CD4-positive, alpha-beta T cell treated with Interleukin-6 for 4 hours (primary cell): ENCODE measurements around the gene SEMA5B.

Source experiments
- DNase-seq: peaks from one replicate; pipeline ENCODE4 v3.0.0-alpha.2; 2020; ENCODE audit warnings: mixed read lengths

Gene SEMA5B

DNA sequence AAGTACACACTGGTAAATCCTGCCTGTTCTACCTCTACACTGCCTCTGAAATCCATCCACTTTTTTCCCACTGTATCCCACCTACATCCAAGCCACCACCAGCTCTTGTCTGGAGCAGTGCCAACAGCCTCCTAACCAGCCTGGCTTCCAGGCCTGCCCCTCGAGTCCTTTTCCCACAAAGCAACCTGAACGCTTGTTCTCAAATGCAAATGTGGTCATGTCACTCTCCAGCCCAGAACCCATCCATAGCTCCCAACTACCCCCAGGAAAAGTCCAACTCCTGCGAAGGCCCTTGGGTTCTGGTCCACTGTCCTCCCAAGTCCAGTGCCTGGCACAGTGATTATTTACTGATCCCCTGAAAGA lies 83.8 kb downstream of the SEMA5B start:
- DNase-seq = no peak

DNA sequence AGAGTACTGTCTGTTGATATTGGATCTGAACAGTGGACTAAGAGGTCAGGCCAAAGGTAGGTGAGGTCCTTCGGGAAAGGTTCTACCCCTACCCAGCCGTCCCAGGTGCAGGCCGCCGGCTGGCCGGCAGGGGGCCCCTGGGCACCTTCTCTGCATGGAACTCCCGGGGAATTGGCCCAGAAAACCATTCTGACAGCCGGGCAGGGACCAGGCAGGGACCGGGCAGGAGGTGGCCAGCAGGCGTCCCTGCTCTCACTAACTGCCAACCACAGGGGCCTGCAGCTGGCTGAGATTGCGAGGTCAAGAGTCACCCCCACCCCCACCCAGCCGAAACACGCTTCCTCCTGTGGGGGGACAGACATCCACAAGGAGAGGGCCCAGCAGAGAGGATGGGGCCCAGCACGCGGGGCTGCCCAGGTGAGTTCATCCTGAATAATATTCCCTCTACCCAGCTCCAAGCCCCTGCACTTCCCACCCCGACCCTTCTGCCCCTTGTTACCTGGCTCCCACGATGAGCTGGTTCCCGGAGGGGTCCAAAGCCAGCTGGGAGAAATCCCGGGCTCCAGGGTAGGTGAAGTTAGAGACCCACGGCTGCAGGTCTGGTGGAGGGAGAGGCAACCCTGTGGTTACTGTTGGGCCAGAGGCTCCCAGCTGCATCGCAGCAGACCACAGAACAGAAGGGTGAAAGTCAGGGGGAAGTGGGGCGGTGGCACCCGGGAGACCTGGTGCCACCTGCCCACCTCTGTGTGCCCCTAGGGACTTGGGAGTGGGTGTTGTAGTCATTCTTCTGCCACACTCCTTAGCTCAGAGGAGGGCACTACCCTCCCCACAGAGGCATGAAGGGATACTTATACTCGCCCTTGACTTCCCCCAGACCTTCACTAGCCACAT lies 84.4 kb downstream of the SEMA5B start:
- DNase-seq = peak; percentile 10

DNA sequence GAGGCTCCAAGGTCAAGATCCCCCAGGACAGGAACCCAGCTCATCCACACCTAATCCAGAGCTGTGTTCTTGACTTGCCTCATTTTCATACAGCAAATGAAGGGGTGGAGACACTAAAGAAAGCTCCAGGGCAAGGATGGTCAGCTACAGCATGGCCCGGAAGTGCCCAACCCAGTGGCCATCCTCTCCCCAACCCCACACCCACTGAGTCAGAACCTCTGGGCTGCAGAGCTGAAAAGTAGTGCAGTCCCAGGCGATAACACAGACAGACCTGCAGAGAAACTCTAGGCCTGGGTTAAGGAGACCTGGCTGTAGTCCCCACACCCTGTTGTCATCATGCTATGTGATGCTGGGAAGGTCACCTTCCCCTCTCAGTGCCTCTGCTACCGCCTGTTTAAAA lies 85.3 kb downstream of the SEMA5B start:
- DNase-seq = no peak

DNA sequence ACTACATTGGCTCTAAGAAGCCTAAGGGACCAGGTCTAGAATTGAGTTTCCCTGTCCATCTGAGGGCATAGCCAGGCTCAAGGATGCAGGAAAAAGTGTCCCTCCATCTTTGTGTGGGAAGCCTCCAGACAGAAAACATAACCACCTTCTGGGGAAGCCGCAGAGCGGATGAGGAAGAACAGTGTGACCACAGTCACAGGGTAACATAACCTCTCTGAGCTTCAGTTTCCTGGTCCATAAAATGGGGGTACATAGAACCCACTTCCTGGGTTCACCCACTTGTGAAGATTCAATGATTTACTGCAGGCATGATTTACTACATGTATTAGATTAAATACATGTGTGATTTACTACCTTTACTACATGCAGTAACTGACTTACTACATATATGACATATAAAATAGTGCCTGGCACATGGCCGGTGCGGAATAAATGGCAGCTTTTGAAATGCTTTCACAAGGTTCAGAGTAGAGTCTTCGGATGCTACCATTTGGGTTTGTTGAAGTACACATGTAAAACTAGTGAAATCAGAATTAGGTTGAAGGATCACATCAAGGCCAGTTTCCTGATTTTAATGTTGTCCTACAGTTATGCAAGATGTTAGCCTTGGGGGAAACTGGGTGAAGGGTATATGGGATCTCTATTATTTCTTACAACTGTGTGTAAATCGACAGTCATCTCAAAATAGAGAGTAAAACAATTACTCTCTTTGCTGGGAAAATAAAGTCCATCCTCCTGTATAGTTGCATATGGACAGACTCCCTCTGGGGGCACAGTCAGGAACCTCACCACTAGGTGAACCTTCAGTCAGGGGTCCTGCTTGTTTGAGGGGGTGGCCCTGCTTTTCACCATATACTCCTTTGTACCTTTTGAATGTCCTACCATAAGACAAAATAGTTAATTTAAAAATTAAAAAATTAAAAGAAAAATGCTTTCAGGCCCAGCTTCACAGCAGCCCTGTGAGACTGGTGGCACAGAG lies 86.0 kb downstream of the SEMA5B start:
- no peak for DNase-seq

DNA sequence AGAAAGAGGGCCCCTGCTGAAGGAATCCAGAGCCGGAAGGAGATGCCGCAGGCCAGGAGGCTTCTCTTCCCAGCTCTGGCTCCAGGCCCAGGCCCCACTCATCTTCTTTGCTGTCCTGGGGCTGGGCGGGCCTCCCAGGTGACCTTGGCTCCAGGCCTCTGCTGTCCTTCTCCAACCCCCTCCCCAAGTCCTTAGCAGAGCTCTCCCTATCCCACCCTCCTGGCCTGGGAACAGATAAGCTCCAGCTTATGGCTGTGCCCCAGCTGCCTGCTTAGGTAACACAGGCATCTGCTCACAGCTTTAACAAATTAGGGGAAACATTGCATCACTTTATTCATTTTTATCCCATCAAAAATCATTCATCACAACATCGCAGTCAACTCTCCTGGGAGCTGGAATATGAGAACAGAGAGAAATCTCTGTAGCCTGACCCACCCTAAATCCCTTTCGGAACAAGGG lies 86.9 kb downstream of the SEMA5B start:
- DNase-seq = no peak

DNA sequence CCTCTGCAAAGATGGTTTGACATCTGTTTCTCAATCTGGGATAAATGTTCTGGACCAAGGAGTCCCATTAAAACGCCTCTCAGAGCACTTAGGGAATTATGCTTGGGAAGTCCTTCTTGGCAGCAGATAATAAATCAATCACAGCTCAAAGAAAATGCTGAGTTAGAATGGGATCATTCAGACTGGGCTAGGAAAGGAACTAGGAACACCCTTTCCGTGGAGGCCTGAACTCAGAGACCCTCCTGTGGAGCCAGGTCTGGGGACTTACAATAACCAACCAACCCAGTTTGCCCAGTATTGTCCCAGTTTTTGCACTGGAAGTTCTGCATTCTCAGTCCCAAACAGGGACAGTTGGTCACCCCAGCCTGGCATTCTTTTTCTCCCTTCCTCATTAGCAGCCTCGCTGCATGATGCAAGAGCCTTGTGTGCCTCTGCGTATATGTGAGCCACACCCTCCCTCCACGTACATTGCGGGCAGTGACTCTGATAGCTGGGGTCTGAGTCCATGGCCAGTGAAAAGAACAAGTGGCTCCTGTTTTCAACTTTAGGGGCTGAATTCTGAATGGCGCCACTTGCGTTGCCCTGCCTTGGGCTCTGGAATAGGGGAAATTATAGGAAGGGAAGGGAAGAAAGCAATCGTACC lies 88.7 kb downstream of the SEMA5B start:
- DNase-seq = no peak

DNA sequence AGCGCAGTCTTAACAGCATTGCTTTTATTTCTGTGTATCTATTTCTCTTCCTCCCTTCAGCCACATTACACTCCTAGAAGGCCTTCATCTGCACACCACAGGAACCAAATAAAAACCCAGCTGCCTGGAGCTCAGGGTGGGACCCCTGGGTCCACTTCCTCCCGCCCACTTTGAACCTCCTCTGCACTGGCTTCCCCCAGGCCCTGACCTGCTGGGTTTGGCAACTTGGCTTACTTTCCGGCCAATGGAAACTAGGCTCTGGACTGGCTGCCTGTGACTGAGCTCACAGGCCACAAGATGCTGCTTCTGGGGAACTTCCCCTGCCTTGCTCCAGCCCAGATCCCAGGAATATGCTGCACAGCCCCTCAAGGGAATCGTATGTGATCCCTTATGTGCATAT lies 89.8 kb downstream of the SEMA5B start:
- no peak for DNase-seq

DNA sequence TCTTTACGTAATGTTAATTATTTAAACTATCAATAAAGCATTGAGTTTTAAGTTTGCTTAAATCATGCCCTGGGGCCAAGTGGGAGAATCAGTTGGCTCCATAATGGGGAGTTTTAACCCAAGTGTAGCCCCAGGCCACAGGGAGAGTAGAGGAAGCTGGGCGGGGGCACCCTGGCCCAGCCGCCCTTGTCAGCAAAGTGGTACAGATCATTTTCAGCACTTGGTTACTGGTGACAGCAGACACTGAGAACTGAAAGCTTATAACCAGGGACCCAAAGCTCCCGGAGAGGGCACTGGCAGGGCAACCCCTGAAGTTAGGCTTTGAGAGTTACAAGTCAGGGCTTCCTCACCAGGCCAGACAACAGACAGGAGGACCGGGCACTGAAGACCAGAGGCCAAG lies 90.6 kb downstream of the SEMA5B start:
- no peak for DNase-seq

DNA sequence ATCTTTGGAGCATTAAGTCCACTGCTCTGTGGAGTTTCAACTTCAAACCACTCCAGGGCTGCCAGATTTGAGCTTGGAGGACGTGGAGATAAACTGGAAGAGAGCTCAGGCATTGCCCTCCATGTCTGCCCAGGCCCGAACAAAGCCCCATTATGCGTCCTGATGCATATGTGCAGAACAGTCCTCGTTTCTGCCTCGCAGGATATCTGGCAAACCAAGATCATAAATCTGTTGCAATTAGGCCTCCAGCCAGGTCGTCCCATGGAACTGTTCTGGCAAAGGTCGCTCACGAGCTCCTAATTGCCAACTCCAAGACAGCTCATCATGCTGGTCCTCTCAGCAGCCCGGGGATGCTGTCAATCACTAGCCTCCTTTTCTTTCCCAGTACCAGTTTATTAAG lies 91.2 kb downstream of the SEMA5B start:
- DNase-seq = no peak

DNA sequence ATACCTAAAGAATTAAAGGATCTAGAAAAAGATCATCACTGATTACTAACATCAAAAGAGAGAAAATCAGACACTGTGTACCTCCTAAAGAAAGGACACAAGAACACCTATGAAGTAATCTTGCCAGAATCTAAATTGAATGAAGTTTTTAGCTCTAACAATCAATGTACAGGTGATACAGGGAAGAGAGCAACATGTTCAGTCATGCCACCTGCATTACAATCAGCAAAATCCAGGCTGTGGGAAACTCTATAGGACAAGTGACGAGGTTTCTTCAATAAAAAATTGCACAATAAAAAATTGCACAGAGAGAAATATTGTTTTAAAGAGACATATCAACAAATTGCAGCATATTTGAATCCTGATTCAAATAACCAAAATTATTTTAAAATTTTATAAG lies 93.3 kb downstream of the SEMA5B start:
- no peak for DNase-seq

DNA sequence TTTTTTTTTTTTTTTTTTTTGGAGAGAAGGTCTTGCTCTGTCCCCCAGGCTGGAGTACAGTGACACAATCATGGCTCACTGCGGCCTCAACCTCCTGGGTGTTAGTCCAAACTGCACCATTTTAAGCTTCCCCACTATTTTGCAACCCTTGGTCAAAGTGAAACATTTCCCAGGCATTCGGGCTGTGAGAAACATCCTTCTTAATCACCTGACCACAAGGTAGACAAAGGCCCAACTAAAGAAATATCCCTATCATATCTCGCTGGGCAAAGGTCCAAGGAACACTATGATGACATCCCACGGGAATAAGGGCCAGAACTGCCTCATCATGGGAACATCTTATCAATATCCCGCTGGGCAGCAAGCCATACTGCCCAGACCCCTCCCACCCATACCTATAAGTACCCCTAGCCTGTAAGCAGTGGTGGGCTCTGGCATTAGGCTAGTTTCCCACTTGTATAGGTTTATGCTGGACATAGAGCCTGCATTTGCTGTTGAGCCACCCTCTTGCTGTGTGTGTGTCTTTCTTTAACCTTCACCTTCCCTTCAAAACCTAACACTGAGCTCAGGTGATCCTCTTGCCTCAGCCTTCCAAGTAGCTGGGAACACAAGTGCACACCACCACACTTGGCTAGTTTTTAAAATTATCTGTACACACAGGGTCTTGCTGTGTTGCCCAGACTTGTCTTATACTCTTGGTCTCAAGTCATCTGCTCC lies 95.2 kb downstream of the SEMA5B start:
- no peak for DNase-seq

DNA sequence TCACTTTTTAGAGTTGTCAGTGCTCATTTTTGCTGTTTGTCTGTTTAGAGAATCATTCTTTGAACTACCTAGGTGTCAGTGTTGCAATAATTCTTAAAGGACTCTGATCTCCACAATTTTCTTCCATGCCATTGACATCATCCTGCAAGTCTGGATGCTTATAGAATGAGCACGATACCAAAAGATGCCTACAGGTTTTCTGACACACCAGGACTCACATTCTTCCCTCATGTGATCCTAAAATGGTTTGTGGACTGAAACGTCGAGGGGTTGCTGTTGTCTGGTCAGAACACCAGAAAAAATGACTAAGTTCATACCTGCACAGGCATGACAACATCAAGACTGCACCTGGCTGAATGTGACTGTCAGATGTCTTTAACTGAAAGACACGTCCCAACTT lies 95.9 kb downstream of the SEMA5B start:
- no peak for DNase-seq

DNA sequence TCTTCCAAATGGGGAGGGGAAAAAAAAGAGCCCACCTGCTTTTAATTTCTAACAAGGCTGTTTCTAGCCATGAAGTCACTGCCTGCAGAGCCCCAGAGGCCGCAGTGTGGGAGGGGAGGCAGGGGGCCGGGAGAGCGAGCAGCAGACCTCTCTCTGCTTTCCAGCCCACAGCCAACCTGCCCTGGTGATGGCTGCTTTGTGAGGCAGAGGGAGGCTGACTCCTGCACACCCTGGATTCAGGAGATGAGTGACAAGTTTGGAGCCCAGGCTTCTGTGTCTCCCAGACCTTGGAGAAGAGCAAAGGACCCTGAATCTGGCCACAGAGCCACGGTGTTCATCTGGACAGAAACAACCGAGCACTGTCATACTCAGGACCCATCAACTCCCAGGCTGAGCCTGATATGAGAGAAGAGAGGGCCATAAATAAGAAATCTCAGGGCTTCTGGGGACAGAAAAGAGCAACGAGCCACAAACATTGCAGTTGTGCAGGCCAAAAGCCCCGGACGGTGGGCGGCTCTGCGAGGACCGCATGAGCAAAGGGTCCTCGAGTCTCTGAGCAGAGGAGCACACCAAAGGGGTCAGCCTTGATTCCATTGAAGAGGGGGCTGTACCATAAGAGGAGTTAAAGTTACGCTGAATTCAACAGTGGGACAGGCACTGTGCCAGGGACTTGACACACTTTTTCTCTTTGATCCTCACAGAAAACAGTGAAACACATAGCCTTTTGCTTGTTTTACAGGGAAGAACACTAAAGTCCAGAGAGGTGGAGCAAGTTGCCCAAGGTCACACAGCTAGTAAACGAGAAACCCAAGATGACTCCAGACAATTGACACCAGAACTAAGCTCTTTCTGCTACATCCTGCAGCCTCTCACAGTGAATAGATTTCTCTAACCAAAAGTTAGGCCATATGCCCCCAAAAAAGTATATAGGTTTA lies 97.2 kb downstream of the SEMA5B start:
- no peak for DNase-seq

DNA sequence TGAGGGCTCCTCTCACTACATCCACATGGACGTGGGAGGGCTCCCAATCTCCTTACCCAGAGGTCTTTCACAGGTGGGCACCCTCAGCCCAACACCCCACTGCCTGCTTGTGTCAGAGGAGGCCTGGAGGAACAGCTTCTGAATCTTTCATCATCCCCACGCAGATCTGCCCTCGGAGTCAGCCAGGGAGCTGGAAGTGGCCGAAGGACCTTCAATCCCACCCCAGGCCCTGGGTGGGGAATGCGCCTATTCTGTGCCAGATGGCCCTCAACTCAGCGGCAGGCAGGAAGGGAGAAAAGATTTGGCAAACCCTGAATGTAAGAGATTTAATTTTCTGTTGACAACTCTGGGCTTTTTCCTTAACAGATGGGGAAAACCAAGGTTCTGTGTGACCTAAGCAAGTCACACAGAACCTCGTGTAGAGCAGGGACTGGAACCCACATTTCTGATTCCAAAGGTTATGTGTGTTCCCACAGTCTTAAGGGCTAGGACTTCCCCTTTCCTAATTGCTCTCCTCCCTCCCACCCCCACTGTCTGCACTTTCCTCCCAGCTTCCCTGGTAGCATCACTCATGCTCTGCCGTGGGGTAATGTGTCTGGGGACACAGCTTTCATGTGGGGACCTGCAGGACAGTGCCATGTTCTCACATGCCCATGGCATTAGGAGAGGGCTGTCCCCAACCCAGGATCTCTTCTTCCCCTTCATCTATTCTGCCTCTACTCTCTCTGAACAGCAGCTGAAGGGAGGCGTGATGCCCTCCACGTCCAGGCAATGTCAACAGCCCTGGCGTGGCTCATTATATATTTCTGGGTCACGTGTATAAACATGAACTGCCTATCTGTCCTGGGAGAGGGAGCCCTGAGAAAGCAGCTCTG lies 98.1 kb downstream of the SEMA5B start:
- DNase-seq = no peak

DNA sequence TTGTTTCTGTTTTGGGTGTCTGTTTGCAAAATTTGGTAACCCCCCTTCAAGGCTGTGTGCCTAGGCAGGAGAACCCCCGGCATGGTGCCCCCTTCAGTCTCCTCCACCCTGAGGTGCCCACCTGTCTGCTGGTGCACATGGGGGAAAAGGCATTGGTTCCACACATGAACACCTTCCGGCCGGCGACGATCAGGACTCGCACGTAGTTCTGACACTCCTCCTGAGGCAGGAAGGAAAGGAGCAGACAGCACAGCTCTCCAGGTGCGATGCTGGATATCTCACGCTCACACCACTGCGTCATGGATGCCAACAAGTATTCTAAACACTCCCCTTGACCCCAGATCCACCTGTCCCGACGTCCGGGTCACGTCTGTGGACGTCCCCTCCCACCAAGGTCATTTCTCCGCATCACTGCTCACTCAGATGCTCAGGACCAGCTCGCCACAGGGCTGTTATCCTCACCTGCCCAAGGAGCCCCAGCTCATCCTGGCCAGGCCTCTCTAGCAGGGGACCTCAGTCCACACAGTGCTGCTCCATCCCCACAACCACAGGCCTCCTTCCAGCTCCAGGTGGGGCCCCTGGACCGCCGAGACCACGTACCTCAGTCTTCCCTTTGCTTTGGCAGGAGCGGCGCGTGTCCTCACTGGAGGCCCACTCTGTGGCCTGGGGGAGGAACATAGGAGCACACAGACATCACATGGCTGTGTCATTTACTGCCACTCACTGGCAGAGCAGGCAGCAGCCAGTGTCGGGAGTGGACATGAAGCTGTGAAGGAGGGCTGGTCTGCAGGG lies 99.0 kb downstream of the SEMA5B start:
- DNase-seq = no peak

DNA sequence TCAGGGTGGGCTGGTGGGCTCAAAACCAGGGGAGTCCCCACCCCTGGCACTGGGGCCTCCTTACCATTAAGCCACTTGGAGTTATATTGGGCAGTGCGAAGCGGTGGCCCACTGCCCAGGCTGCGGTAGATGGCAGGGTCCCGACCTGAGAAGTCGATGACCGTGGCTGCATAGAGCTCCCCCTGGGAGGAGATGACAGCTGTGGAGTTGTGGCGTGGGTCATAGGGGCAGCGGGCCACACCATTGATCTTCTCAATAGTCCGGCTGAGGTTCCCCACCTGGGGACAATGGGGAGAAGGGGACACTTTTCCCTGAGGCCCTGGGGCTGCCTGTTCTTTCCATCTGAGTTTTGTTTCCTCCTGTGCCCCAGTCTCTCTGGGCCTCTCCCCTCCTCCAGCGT lies 99.8 kb downstream of the SEMA5B start:
- DNase-seq = no peak

DNA sequence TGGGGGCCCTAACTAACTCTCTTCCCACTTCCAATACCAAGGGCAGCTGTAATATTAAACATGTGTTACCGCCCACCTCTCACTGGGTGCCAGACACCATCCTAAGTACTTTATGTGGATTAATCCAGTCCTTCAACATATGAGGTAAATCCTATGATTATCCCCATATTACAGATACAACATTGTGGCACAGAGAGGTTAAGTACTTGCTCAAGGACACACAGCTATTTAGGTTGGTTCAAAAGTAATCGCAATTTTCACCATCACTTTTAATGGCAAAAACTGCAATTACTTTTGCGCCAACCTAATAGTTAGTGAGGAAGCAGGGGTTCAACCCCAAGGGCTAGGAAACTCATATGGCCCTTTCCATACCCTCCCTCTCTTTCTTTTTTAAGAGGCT lies 100.8 kb downstream of the SEMA5B start:
- no peak for DNase-seq

DNA sequence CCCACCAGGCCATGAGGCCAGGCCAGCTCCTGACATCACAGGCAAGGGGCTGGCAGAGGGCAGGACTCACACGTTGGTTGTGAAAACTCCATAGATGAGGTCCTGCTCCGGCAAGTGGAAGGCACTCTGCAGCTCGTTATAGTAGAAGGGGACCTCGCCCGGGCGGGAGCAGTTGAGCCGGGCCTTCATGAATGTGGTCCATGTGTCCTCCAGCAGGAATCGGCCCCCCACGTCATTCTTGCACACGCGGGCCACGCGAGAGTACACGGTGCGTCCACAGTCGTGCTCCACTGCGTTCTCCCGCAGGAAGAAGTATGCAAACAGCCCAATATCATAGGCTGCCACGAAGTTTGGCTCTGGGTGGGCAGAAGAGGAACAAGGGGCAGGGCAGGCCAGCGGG lies 101.2 kb downstream of the SEMA5B start:
- DNase-seq = no peak

DNA sequence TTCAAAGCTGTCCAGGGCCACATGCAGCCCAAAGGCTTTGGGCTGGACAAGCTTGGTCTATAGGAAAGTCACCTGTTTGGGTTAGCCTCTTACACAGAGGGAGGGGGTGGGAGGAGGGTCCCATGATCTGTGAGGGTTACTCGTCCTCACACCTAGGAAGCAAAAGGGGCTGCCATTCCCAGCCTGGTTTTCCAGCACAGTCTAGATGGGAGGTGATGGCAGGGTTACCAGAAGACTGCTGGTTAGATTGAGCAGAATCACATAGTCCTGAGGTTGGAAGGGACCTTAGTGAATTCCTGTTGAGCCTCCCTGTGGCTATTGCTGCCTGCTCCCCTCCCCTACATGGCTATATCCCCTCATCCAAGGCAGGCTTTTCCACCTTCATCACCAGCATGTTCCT lies 101.8 kb downstream of the SEMA5B start:
- no peak for DNase-seq

DNA sequence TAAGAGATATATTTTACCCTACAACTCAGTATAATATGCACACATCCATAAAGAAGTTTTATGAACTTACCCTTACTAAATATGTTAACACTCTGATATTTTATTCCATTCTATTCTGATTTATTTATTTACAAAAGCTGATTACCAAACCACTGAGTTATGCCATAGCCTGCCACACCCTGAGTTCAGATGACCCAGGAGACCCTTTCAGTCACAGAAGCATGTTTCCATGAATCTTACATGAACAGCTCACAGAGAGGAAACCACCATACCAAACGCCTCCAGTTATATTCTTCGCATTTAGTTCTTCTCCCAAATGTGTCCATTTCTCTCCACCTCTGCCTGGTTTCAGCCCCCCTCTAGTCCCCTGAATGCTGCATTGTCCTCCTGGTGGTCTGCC lies 103.5 kb downstream of the SEMA5B start:
- DNase-seq = no peak
